Regular cardiac myocyte (primary cell): ENCODE results near the gene PLEKHA5. TPM values are rescaled to one million over a fixed set of nuclear protein-coding genes. Genes with fewer than 3 reads are reported as not detected.

Experiments used
- total RNA-seq: library from RNA; depleted of rRNA; stranded (reverse); fragments of >200 nt; gene quantifications from 2 replicates; pipeline ENCODE4 v1.2.3, GENCODE V29; 2014

PLEKHA5 gene
- 11.9 and 31.0 TPM in 2 replicates for total RNA-seq

GRCh38 chr12:19129486-19130223, at the start of gene PLEKHA5:
PLEKHA5 (plus strand) TSS chr12:19129733; CDS start chr12:19129800, 67 bp downstream.

